Mammary epithelial cell (primary cell): ENCODE measurements around the gene NOXA1.

Source experiments
- CTCF ChIP-seq, 2 donors: IDR thresholded peaks in 1 of 2; conservative IDR thresholded peaks in 1 of 2; 2 replicates each; pipeline ENCODE4 v1.5.1; 2011 to 2012; ENCODE audit warnings: inconsistent platforms in 2 of 2, low read length in 2 of 2, mild to moderate bottlenecking in 2 of 2, control low read depth in 1 of 2, low read depth in 1 of 2; ENCODE audit not compliant: insufficient read depth in 1 of 2; ENCODE audit errors: extremely low read depth in 1 of 2
- EZH2 ChIP-seq: IDR thresholded peaks from 2 replicates; pipeline ENCODE4 v1.6.1; 2012; ENCODE audit warnings: low read length, inconsistent platforms, borderline replicate concordance

GRCh38 chr9:137427454-137428310 lies 4.5 kb downstream of the NOXA1 start:
- TF ChIP-seq EZH2 (no peak), CTCF (conservative IDR thresholded peaks at IDR 0.05 in 1 of 2, IDR thresholded peaks at IDR 0.05 in 1 of 2; ENCODE audit: extremely low read depth in 1 of 2, insufficient read depth in 1 of 2, low read depth in 1 of 2, low read length in 2 of 2) (no peak)
